Measurements from ENCODE around the gene MRPL20.

- no peak for TF ChIP-seq CTCF (IDR thresholded peaks at IDR 0.05; ENCODE audit: low read length)
- no peak for TF ChIP-seq EZH2 (IDR thresholded peaks at IDR 0.05; ENCODE audit: borderline replicate concordance, low read length)
Observed at GRCh38 chr1:1364266-1364665, 42.8 kb downstream of the MRPL20 start.

Measured in OCI-LY1 (cell line).